ENCODE measurements around the gene LEF1. TPM values are rescaled to one million over a fixed set of nuclear protein-coding genes. Genes with fewer than 3 reads are reported as not detected.
A peak's percentile ranks its signal among the peaks of the same experiment; 100 is the strongest.

The LEF1 gene
- total RNA-seq, 1 donor from 2014 or later: 55.0 TPM

DNA sequence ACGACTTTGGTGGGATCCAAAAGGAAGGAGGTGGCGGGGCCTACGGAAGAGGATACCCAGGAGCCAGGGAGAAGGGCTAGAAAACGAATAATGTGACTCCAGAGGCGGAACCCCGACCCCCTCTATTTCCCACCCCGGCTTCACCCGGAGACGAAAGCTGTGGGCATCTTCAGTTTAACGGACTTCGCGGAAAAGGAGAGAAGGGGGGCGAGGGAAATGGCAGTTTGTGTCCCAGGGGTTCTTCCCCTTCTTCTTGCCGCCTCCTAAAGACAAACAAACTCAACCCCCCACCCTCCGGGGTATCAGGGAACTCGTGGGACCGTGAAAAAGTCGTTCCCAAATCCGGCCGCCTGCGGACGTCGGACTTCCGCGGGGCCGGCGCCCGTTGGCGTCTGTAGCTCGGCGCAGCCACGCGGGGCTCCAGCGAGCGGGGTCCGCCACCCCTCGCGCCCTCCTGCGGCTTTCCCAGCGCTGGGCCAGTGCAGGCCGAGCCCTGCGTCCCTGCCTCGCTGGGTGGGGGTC, 3.6 kb upstream of the LEF1 start:
- DNase-seq (ENCODE audit: low read depth, low spot score): peak; percentile 55
- peak; percentile 46 for TF ChIP-seq CTCF (conservative IDR thresholded peaks at IDR 0.05)
- Mint-ChIP-seq H3K27ac (ENCODE audit: unreplicated experiment) (peak overlapping the region; percentile 94), H3K9me3 (no peaks in the 10 kb centered on the region), H3K4me1 (peaks cover 46% of the 10 kb centered on the region), H3K4me3 (peak overlapping the region; percentile 95), H3K27me3 (ENCODE audit: low read depth) (peaks cover 53% of the 10 kb centered on the region), H3K36me3 (ENCODE audit: low read depth) (no peaks in the 10 kb centered on the region)

DNA sequence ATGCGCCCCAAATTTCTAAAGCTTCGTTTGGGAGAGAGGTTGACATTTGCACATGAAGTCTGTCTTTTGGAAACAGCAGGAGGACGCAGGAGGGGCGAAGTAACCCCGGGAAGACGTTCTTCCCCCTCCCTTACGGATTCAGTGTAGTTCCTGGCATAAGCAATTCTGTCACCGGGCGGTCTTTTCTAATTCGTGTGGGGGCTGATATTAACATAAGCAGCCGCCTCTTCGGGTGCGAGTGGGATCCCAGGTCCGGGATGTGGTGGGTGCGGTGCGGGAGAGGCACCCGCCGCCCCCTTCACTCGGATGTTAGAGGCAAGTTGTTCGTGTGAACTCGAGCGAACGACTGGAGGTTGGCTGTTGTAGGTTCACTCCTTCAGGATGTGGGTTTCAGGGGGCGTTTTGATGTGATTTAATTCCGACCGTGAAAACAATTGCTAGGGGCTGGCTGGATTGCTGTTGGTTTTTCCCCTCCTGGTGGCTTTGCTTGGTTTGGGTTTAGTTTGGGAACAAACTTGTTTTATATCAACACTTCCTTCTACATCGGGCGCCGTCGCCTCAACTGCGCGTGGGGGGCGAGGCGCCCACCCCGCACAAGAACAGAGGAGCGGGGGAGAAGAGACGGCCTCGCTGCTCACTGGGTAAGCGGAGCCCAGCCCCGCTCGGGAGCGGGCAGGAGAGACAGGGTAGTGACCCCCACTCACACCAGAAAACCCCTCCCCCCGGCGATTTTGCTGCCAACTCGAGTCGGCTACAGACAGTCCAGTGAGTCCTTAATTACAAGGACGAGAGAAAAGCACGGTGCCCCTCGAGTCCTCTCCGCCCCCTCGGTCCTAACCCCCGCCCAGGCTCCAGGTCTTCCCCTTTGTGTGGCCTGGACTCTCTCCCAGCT, 2.9 kb upstream of the LEF1 start:
- Mint-ChIP-seq H3K27me3 (ENCODE audit: low read depth) (peaks cover 58% of the 10 kb centered on the region), H3K36me3 (ENCODE audit: low read depth) (no peaks in the 10 kb centered on the region), H3K27ac (ENCODE audit: unreplicated experiment) (peak overlapping the region; percentile 94), H3K4me1 (peaks cover 50% of the 10 kb centered on the region), H3K9me3 (no peaks in the 10 kb centered on the region), H3K4me3 (peak overlapping the region; percentile 95)
- no peak for TF ChIP-seq CTCF (conservative IDR thresholded peaks at IDR 0.05)
- peak; percentile 29 for DNase-seq (ENCODE audit: low read depth, low spot score)

DNA sequence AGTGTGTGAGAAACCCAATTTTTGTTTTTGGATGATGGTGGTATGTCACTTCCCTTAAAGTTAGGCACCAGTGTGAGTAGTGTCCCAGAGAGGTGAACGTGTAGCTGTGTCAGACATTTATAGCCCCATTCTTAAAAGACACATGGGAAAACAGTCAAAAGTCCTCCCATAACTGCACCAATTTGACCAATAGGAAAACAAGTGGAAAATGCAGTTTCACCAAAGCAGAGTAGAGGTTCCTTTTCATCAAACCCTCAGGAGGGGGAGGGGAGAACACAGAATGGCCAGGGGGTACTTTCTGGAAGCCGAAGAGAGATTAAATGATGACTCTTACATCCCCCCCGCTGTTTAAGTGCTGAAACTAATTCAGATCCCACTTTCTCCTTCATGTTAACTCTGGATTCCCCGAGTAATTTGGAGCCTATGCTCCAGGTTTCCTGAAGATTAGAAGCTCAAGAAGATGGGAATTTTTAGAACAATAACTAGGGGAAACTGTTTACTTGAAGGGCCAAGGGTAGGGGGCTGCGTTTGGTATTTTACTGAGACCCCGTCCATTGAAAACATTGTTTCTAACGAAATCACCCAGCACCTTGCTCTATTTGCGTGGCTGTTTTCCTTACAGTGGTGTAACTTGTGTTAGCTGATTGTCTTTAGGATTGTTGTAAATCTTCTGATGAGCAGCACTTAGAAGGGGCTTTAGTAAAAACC, 2.1 kb upstream of the LEF1 start:
- no peaks in the 10 kb centered on the region for H3K36me3 Mint-ChIP-seq (ENCODE audit: low read depth)
- DNase-seq (ENCODE audit: low read depth, low spot score): no peak
- TF ChIP-seq CTCF (conservative IDR thresholded peaks at IDR 0.05): no peak
- no peaks in the 10 kb centered on the region for H3K9me3 Mint-ChIP-seq
- H3K27me3 Mint-ChIP-seq (ENCODE audit: low read depth): peaks cover 66% of the 10 kb centered on the region
- peak overlapping the region; percentile 86 for H3K27ac Mint-ChIP-seq (ENCODE audit: unreplicated experiment)
- H3K4me3 Mint-ChIP-seq: peak overlapping the region; percentile 95
- peaks cover 58% of the 10 kb centered on the region for H3K4me1 Mint-ChIP-seq

DNA sequence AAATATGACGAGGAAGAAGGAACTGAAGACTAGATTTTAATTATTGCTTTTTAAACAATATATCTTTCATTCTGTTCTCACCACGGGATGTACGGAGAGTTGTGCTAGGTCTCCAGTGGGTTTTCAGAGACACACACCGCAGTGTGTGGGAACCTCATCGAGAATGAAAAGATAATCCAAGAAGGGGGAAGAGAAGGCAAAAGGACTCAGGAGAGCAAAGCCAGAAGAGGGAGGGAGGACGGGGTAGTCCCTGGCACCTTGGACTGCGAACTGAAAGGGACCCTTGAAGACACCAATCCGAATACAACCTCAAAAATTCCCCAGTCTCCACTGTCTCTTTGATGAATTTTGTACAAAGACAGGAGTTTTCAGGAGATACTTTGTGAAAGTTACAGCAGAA, 932 bp upstream of the LEF1 start:
- H3K27me3 Mint-ChIP-seq (ENCODE audit: low read depth): peaks cover 76% of the 10 kb centered on the region
- no peak overlapping the region for H3K27ac Mint-ChIP-seq (ENCODE audit: unreplicated experiment)
- no peak for DNase-seq (ENCODE audit: low read depth, low spot score)
- peak overlapping the region; percentile 95 for H3K4me3 Mint-ChIP-seq
- H3K4me1 Mint-ChIP-seq: peaks cover 67% of the 10 kb centered on the region
- no peaks in the 10 kb centered on the region for H3K36me3 Mint-ChIP-seq (ENCODE audit: low read depth)
- no peaks in the 10 kb centered on the region for H3K9me3 Mint-ChIP-seq
- TF ChIP-seq CTCF (conservative IDR thresholded peaks at IDR 0.05): no peak

- DNase-seq (ENCODE audit: low read depth, low spot score): peak; percentile 26
- Mint-ChIP-seq H3K9me3 (no peaks in the 10 kb centered on the region), H3K27me3 (ENCODE audit: low read depth) (peaks cover 69% of the 10 kb centered on the region), H3K4me1 (peaks cover 53% of the 10 kb centered on the region), H3K36me3 (ENCODE audit: low read depth) (no peaks in the 10 kb centered on the region), H3K27ac (ENCODE audit: unreplicated experiment) (peak overlapping the region; percentile 79), H3K4me3 (peak overlapping the region; percentile 95)
- TF ChIP-seq CTCF (conservative IDR thresholded peaks at IDR 0.05): no peak
These were observed 517 bp downstream of the LEF1 start for GRCh38 chr4:108168160-108168670.

Measured in neural crest cell (in vitro differentiated cells).